Activated naive CD8-positive, alpha-beta T cell treated with anti-CD3 and anti-CD28 coated beads, Interleukin-2, amount 50 U/mL, for 24 hours (primary cell): Measurements from ENCODE around the gene DHCR7.

Source experiments
- ATAC-seq: fragments of 150-1000 bp; cut with Tn5 transposase; one replicate; pipeline ENCODE4 v1.10.0; 2021
- DNase-seq: peaks from one replicate; pipeline ENCODE4 v3.0.0; 2021
- H3K27ac Mint-ChIP-seq: one replicate; pipeline ENCODE4 v1.8.0; 2021; ENCODE audit warnings: mild to moderate bottlenecking, mixed read lengths
- H3K27me3 Mint-ChIP-seq: one replicate; pipeline ENCODE4 v1.8.0; 2021; ENCODE audit warnings: mixed read lengths
- H3K36me3 Mint-ChIP-seq: one replicate; pipeline ENCODE4 v1.8.0; 2021; ENCODE audit warnings: low read depth, mixed read lengths
- H3K4me1 Mint-ChIP-seq: one replicate; pipeline ENCODE4 v1.8.0; 2021; ENCODE audit warnings: mixed read lengths
- H3K4me3 Mint-ChIP-seq: one replicate; pipeline ENCODE4 v1.8.0; 2021; ENCODE audit warnings: mild to moderate bottlenecking, moderate library complexity, mixed read lengths
- H3K9me3 Mint-ChIP-seq: one replicate; pipeline ENCODE4 v1.8.0; 2021; ENCODE audit warnings: mixed read lengths

DHCR7 gene

GRCh38 chr11:71407356-71407755 is 40.8 kb downstream of the DHCR7 start:
- DNase-seq, result no peak
- Mint-ChIP-seq H3K4me3 (no peak overlapping the region), H3K9me3 (peaks cover 13% of the 10 kb centered on the region), H3K27ac (no peak overlapping the region), H3K36me3 (no peaks in the 10 kb centered on the region), H3K27me3 (no peaks in the 10 kb centered on the region), H3K4me1 (no peaks in the 10 kb centered on the region)
- no peak for ATAC-seq

- Mint-ChIP-seq H3K27ac (no peak overlapping the region), H3K27me3 (no peaks in the 10 kb centered on the region), H3K4me1 (no peaks in the 10 kb centered on the region), H3K36me3 (no peaks in the 10 kb centered on the region), H3K9me3 (peaks cover 13% of the 10 kb centered on the region), H3K4me3 (no peak overlapping the region)
- ATAC-seq (no peak), DNase-seq (no peak)
Observed at GRCh38 chr11:71406681-71407080, 41.5 kb downstream of the DHCR7 start.

GRCh38 chr11:71404209-71404608 is 44.0 kb downstream of the DHCR7 start:
- ATAC-seq (no peak), DNase-seq (no peak)
- Mint-ChIP-seq H3K4me1 (no peaks in the 10 kb centered on the region), H3K36me3 (no peaks in the 10 kb centered on the region), H3K27ac (no peak overlapping the region), H3K27me3 (no peaks in the 10 kb centered on the region), H3K4me3 (no peak overlapping the region), H3K9me3 (peaks cover 7% of the 10 kb centered on the region)

- ATAC-seq (no peak), DNase-seq (no peak)
- Mint-ChIP-seq H3K4me1 (no peaks in the 10 kb centered on the region), H3K4me3 (no peak overlapping the region), H3K36me3 (no peaks in the 10 kb centered on the region), H3K9me3 (peaks cover 7% of the 10 kb centered on the region), H3K27me3 (no peaks in the 10 kb centered on the region), H3K27ac (no peak overlapping the region)
Observed at GRCh38 chr11:71402878-71403277, 45.3 kb downstream of the DHCR7 start.

- Mint-ChIP-seq H3K9me3 (peaks cover 7% of the 10 kb centered on the region), H3K4me3 (no peak overlapping the region), H3K27ac (no peak overlapping the region), H3K4me1 (no peaks in the 10 kb centered on the region), H3K36me3 (no peaks in the 10 kb centered on the region), H3K27me3 (no peaks in the 10 kb centered on the region)
- DNase-seq (no peak), ATAC-seq (no peak)
Observed at GRCh38 chr11:71400216-71400615, 48.0 kb downstream of the DHCR7 start.

- H3K27ac Mint-ChIP-seq, result no peak overlapping the region
- DNase-seq (no peak), ATAC-seq (no peak)
- no peaks in the 10 kb centered on the region for H3K4me1 Mint-ChIP-seq
- H3K9me3 Mint-ChIP-seq, result peaks cover 7% of the 10 kb centered on the region
- H3K27me3 Mint-ChIP-seq, result no peaks in the 10 kb centered on the region
- H3K36me3 Mint-ChIP-seq, result no peaks in the 10 kb centered on the region
- H3K4me3 Mint-ChIP-seq, result no peak overlapping the region
Observed at GRCh38 chr11:71399341-71399740, 48.9 kb downstream of the DHCR7 start.

- peaks cover 3% of the 10 kb centered on the region for H3K27me3 Mint-ChIP-seq
- H3K4me1 Mint-ChIP-seq, result no peaks in the 10 kb centered on the region
- ATAC-seq (no peak), DNase-seq (no peak)
- H3K36me3 Mint-ChIP-seq, result no peaks in the 10 kb centered on the region
- no peak overlapping the region for H3K4me3 Mint-ChIP-seq
- H3K27ac Mint-ChIP-seq, result no peak overlapping the region
- H3K9me3 Mint-ChIP-seq, result no peaks in the 10 kb centered on the region
Observed at GRCh38 chr11:71397961-71398360, 50.2 kb downstream of the DHCR7 start.

GRCh38 chr11:71397331-71397860 is 50.8 kb downstream of the DHCR7 start:
- H3K4me3 Mint-ChIP-seq, result no peak overlapping the region
- no peak overlapping the region for H3K27ac Mint-ChIP-seq
- no peaks in the 10 kb centered on the region for H3K4me1 Mint-ChIP-seq
- H3K36me3 Mint-ChIP-seq, result no peaks in the 10 kb centered on the region
- peaks cover 3% of the 10 kb centered on the region for H3K27me3 Mint-ChIP-seq
- H3K9me3 Mint-ChIP-seq, result no peaks in the 10 kb centered on the region
- ATAC-seq (no peak), DNase-seq (no peak)

- H3K4me3 Mint-ChIP-seq, result no peak overlapping the region
- no peaks in the 10 kb centered on the region for H3K9me3 Mint-ChIP-seq
- H3K27ac Mint-ChIP-seq, result no peak overlapping the region
- no peak for DNase-seq
- peaks cover 3% of the 10 kb centered on the region for H3K27me3 Mint-ChIP-seq
- H3K36me3 Mint-ChIP-seq, result no peaks in the 10 kb centered on the region
- no peak for ATAC-seq
- H3K4me1 Mint-ChIP-seq, result no peaks in the 10 kb centered on the region
Observed at GRCh38 chr11:71396548-71397123, 51.6 kb downstream of the DHCR7 start.

- no peak for DNase-seq
- Mint-ChIP-seq H3K4me3 (no peak overlapping the region), H3K4me1 (no peaks in the 10 kb centered on the region), H3K27me3 (peaks cover 3% of the 10 kb centered on the region), H3K27ac (no peak overlapping the region), H3K9me3 (no peaks in the 10 kb centered on the region), H3K36me3 (no peaks in the 10 kb centered on the region)
- no peak for ATAC-seq
Observed at GRCh38 chr11:71395774-71396173, 52.4 kb downstream of the DHCR7 start.

- Mint-ChIP-seq H3K36me3 (no peaks in the 10 kb centered on the region), H3K4me3 (no peak overlapping the region), H3K27ac (no peak overlapping the region), H3K4me1 (no peaks in the 10 kb centered on the region), H3K9me3 (no peaks in the 10 kb centered on the region), H3K27me3 (peaks cover 3% of the 10 kb centered on the region)
- DNase-seq, result no peak
- no peak for ATAC-seq
Observed at GRCh38 chr11:71395263-71395560, 53.0 kb downstream of the DHCR7 start.

- H3K36me3 Mint-ChIP-seq, result no peaks in the 10 kb centered on the region
- no peak for ATAC-seq
- no peaks in the 10 kb centered on the region for H3K9me3 Mint-ChIP-seq
- H3K4me1 Mint-ChIP-seq, result no peaks in the 10 kb centered on the region
- no peak overlapping the region for H3K27ac Mint-ChIP-seq
- H3K4me3 Mint-ChIP-seq, result no peak overlapping the region
- H3K27me3 Mint-ChIP-seq, result peaks cover 6% of the 10 kb centered on the region
- no peak for DNase-seq
Observed at GRCh38 chr11:71393283-71393682, 54.9 kb downstream of the DHCR7 start.

GRCh38 chr11:71391796-71392195 is 56.4 kb downstream of the DHCR7 start:
- H3K36me3 Mint-ChIP-seq, result no peaks in the 10 kb centered on the region
- no peak overlapping the region for H3K4me3 Mint-ChIP-seq
- no peak for DNase-seq
- H3K27me3 Mint-ChIP-seq, result peaks cover 11% of the 10 kb centered on the region
- no peaks in the 10 kb centered on the region for H3K9me3 Mint-ChIP-seq
- no peak for ATAC-seq
- H3K27ac Mint-ChIP-seq, result no peak overlapping the region
- no peaks in the 10 kb centered on the region for H3K4me1 Mint-ChIP-seq

- H3K36me3 Mint-ChIP-seq, result no peaks in the 10 kb centered on the region
- ATAC-seq (no peak), DNase-seq (no peak)
- H3K27ac Mint-ChIP-seq, result no peak overlapping the region
- no peak overlapping the region for H3K4me3 Mint-ChIP-seq
- no peaks in the 10 kb centered on the region for H3K9me3 Mint-ChIP-seq
- H3K27me3 Mint-ChIP-seq, result peaks cover 11% of the 10 kb centered on the region
- no peaks in the 10 kb centered on the region for H3K4me1 Mint-ChIP-seq
Observed at GRCh38 chr11:71391352-71391751, 56.8 kb downstream of the DHCR7 start.

GRCh38 chr11:71388637-71389235 is 59.5 kb downstream of the DHCR7 start:
- no peaks in the 10 kb centered on the region for H3K4me1 Mint-ChIP-seq
- no peaks in the 10 kb centered on the region for H3K9me3 Mint-ChIP-seq
- no peaks in the 10 kb centered on the region for H3K36me3 Mint-ChIP-seq
- no peak for DNase-seq
- H3K27ac Mint-ChIP-seq, result no peak overlapping the region
- peaks cover 11% of the 10 kb centered on the region for H3K27me3 Mint-ChIP-seq
- ATAC-seq, result peak; percentile 33
- H3K4me3 Mint-ChIP-seq, result no peak overlapping the region
